IPS-18a (cell line): ENCODE data around the gene PTPRN2.

Source experiments
- H3K27ac ChIP-seq: one replicate; pipeline ENCODE4 v1.5.1; 2013; ENCODE audit warnings: low read length
- H3K27me3 ChIP-seq: one replicate; pipeline ENCODE4 v1.6.1; 2013; ENCODE audit warnings: mild to moderate bottlenecking, low read length; ENCODE audit not compliant: control insufficient read depth, insufficient read depth
- H3K36me3 ChIP-seq: one replicate; pipeline ENCODE4 v1.6.1; 2013; ENCODE audit warnings: low read depth, low read length; ENCODE audit not compliant: control insufficient read depth
- H3K4me1 ChIP-seq: one replicate; pipeline ENCODE4 v1.6.1; 2013; ENCODE audit warnings: low read depth, low read length; ENCODE audit not compliant: control insufficient read depth
- H3K4me3 ChIP-seq: one replicate; pipeline ENCODE4 v1.5.1; 2013; ENCODE audit warnings: low read length
- H3K9ac ChIP-seq: one replicate; pipeline ENCODE4 v1.6.1; 2013; ENCODE audit warnings: mild to moderate bottlenecking, low read length, moderate library complexity
- H3K9me3 ChIP-seq: one replicate; pipeline ENCODE4 v1.6.1; 2013; ENCODE audit warnings: low read depth, low read length; ENCODE audit not compliant: control insufficient read depth

PTPRN2 gene

DNA sequence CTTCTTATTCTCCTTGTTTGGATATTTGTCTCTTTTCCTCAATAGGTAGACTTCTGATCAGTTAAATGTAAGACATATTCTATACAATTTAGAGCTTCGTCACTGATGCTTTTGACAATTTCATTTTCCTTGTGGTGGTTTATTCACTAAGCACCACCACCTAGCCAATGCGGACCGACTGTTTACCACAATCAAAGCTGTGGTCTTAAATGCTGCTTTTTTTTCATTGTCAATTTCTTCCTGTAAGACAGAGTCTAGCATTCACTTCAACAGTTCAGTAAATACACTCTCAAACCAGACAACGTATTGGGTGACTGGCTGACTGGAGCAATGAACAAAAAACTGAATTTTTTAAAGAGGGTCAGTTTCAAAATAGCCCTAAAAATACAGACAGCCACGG, 1011.8 kb downstream of the PTPRN2 start:
- Histone ChIP-seq H3K36me3 (no peaks in the 10 kb centered on the region), H3K4me3 (no peak overlapping the region), H3K9me3 (no peaks in the 10 kb centered on the region), H3K27ac (no peak overlapping the region), H3K27me3 (no peaks in the 10 kb centered on the region), H3K4me1 (no peaks in the 10 kb centered on the region), H3K9ac (no peak overlapping the region)

DNA sequence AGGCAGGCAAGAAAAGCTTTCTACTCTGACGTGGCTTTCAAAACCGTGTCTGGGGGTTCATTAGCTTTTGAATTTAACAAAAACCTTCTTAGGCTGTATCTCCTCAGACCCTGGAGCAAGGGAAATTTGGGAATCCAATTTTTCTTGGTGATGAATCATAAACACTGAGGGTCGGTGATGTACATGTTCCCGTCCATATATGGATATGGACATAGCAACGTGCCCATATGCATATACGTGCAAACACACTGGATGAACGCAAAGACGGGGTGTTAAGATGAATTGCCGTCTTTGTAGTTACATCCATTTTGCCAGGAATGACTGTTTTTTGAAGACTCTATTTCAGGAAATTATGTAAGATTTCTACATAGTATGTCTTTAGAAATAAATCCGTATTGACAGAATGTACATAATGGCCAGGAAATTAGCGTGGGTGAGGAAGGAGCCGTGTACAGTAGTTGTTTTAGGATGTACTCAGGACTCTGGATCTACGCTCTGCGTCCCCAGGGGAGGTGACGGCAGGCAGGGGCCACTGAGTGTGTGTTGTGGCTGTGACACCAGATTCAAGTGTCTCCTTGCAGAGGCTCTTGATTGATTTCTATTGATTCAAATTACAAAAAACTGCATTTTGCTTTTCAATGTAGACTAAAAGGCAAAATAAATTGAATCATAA, 1012.6 kb downstream of the PTPRN2 start:
- no peak overlapping the region for H3K27ac ChIP-seq
- H3K36me3 ChIP-seq: no peaks in the 10 kb centered on the region
- H3K9me3 ChIP-seq: no peaks in the 10 kb centered on the region
- H3K27me3 ChIP-seq: peaks cover 2% of the 10 kb centered on the region
- H3K9ac ChIP-seq: no peak overlapping the region
- H3K4me3 ChIP-seq: no peak overlapping the region
- H3K4me1 ChIP-seq: no peaks in the 10 kb centered on the region

GRCh38 chr7:157574120-157574825, 1013.4 kb downstream of the PTPRN2 start:
- no peak overlapping the region for H3K4me3 ChIP-seq
- peaks cover 4% of the 10 kb centered on the region for H3K4me1 ChIP-seq
- no peaks in the 10 kb centered on the region for H3K36me3 ChIP-seq
- no peaks in the 10 kb centered on the region for H3K9me3 ChIP-seq
- no peak overlapping the region for H3K27ac ChIP-seq
- H3K9ac ChIP-seq: no peak overlapping the region
- peaks cover 10% of the 10 kb centered on the region for H3K27me3 ChIP-seq

DNA sequence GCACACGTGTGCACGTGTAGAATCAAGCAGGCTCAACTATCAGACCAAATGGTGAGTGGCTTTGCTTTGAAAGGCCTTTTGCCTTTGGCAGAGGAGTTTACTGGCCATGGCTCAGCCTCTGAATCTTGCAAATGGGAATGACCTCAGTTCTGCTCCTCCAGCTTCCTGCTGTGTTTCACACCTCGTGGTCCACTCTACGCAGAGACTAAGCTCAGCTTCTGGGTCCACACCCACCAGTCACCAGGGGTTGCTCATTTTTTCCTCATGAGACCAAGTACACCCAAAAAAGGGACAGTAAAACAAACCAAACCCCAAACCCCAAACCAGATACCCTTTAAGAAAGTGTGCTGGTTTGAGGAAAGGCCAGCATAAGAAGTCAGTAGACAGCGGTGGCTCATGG, 1014.4 kb downstream of the PTPRN2 start:
- Histone ChIP-seq H3K36me3 (no peaks in the 10 kb centered on the region), H3K9ac (no peak overlapping the region), H3K4me1 (peaks cover 12% of the 10 kb centered on the region), H3K4me3 (no peak overlapping the region), H3K27ac (no peak overlapping the region), H3K9me3 (no peaks in the 10 kb centered on the region), H3K27me3 (peaks cover 21% of the 10 kb centered on the region)

DNA sequence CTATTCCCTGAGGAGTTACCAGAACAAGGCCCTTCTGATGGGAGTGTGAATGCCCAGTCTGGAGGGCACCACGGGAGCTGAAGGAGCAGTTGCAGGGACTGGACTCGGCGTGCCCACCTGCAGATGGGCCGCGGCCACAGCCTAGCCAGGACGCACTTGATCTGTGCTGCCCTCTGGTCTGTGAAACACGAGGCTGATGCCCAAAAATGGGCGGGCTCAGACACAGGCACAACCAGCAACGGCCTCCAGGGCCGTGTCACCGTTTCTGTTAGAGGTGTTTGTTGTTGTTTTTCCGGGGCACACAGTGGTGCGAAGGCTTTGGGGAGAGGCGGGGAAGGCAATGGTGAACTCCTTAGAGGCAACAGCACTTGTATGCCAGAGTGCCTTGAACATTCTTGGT, 1015.0 kb downstream of the PTPRN2 start:
- Histone ChIP-seq H3K9me3 (no peaks in the 10 kb centered on the region), H3K27ac (no peak overlapping the region), H3K36me3 (no peaks in the 10 kb centered on the region), H3K9ac (no peak overlapping the region), H3K4me3 (no peak overlapping the region), H3K4me1 (peaks cover 14% of the 10 kb centered on the region), H3K27me3 (peaks cover 27% of the 10 kb centered on the region)

DNA sequence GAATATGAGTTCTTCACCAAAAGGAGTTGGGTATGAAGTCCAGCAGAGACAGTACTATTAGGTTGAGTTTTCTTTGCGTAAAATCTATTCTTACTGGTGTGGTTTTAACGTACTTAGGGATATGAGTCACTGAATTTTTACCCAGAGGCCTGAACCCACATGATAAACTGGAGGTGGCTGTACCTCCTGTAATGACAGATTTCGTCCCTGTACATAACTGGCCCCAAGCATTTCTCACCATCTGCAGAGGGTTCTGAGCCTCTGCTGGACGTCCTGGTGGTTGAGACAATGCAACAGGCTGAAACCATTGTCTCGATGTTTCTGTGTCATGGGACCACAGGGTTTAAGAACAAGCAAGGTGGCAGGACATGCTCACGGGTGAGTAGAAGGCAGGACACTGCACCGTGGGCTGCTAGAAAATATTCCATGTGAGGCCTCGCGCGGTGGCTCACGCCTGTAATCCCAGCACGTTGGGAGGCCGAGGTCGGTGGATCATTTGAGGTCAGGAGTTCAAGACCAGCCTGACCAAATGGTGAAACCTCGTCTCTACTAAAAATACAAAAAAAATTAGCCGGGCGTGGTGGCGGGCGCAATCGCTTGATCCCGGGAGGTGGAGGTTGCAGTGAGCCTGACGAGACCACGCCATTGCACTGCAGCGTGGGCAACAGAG, 1017.0 kb downstream of the PTPRN2 start:
- Histone ChIP-seq H3K9ac (no peak overlapping the region), H3K9me3 (no peaks in the 10 kb centered on the region), H3K4me1 (peaks cover 14% of the 10 kb centered on the region), H3K36me3 (no peaks in the 10 kb centered on the region), H3K27ac (no peak overlapping the region), H3K4me3 (no peak overlapping the region), H3K27me3 (peaks cover 29% of the 10 kb centered on the region)

DNA sequence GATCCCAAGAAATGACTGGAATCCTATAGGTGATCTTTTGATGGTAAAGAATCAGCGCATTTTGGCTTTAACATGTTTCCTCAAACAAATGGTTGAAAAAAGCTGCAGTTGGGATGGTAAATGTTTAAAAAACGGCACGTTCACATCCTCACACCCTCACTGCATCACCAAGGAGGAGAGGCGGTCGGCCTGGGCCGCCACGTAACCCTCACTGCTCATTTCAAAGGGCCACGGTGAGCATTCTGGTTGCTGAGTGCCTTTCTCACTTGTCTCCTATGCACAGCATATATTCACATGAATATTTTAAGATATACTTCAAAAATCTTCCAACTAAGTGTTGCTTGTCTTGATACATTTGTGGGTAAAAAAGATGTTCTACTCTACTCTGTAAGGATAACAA, 1017.7 kb downstream of the PTPRN2 start:
- Histone ChIP-seq H3K27ac (no peak overlapping the region), H3K4me1 (peaks cover 14% of the 10 kb centered on the region), H3K27me3 (peaks cover 29% of the 10 kb centered on the region), H3K9me3 (no peaks in the 10 kb centered on the region), H3K36me3 (no peaks in the 10 kb centered on the region), H3K4me3 (no peak overlapping the region), H3K9ac (no peak overlapping the region)

DNA sequence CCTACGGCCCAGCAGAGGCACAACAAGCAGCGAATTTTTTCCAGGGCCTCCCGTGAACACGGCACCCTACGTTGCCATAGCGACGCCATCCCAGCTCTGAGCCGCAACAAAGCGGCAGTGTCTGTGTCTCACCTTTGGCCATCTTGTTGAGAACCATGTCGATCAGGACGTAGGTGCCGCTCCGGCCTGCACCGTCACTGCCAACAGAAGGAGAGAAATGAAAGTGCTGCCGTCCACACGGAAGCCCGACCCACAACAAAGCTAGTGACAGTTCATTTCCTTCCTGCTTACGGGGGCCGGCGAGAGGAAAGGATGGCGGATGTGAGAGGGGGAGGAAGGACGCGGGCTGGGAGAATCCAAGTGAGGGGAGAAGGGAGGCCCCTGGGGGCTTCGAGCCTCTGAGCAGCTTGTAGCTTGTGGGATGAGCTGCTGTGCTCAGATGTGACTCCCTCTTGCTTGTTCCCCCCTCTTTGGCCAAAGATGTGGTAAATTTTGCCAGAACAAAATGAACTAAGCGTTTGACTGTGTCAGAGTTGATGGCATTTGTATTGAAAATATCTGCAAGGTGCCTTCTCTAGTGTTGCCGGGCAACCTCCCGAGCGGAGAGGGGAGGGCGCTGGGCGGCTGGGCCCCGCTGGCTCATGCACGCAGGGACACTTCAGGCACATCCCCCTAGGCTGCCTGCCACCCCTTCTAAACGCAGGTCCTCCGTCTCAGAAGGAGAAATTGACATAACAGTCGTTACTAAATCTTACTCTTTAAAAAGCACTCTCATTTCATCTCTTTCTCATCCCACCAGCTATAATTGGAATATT, 1018.6 kb downstream of the PTPRN2 start:
- peak overlapping the region; percentile 52 for H3K4me3 ChIP-seq
- H3K9ac ChIP-seq: peak overlapping the region; percentile 24
- no peak overlapping the region for H3K27ac ChIP-seq

GRCh38 chr7:157568106-157568769, 1019.4 kb downstream of the PTPRN2 start:
- Histone ChIP-seq H3K4me3 (peak overlapping the region; percentile 52), H3K27me3 (peaks cover 29% of the 10 kb centered on the region), H3K36me3 (no peaks in the 10 kb centered on the region), H3K9ac (peak overlapping the region; percentile 24), H3K4me1 (peaks cover 14% of the 10 kb centered on the region), H3K9me3 (no peaks in the 10 kb centered on the region), H3K27ac (no peak overlapping the region)

More for the DNA sequence above, 1018.6 kb downstream of the PTPRN2 start:
- peaks cover 14% of the 10 kb centered on the region for H3K4me1 ChIP-seq
- H3K27me3 ChIP-seq: peaks cover 29% of the 10 kb centered on the region
- no peaks in the 10 kb centered on the region for H3K9me3 ChIP-seq
- no peaks in the 10 kb centered on the region for H3K36me3 ChIP-seq

- no peak overlapping the region for H3K4me3 ChIP-seq
- H3K36me3 ChIP-seq: no peaks in the 10 kb centered on the region
- H3K27me3 ChIP-seq: peaks cover 29% of the 10 kb centered on the region
- no peaks in the 10 kb centered on the region for H3K9me3 ChIP-seq
- no peak overlapping the region for H3K9ac ChIP-seq
- H3K4me1 ChIP-seq: peaks cover 14% of the 10 kb centered on the region
- no peak overlapping the region for H3K27ac ChIP-seq
These were observed 1020.0 kb downstream of the PTPRN2 start for GRCh38 chr7:157567666-157568065.

- Histone ChIP-seq H3K27me3 (peaks cover 29% of the 10 kb centered on the region), H3K27ac (no peak overlapping the region), H3K4me1 (peaks cover 14% of the 10 kb centered on the region), H3K9ac (no peak overlapping the region), H3K9me3 (no peaks in the 10 kb centered on the region), H3K36me3 (no peaks in the 10 kb centered on the region), H3K4me3 (no peak overlapping the region)
These were observed 1021.0 kb downstream of the PTPRN2 start for GRCh38 chr7:157566631-157567006.
